Uterus (tissue), 4 donors: ENCODE results near the gene SOX5. TPM values are rescaled to one million over a fixed set of nuclear protein-coding genes. Genes with fewer than 3 reads are reported as not detected.

Source experiments
- DNase-seq, 2 donors: peaks; one replicate each; pipeline ENCODE4 v3.0.0-alpha.2; 2019 to 2020
- H3K27ac ChIP-seq, 2 donors: fragments of 200-600 bp; sonication (generic); 1 replicate in 1 of 2; 2 replicates in 1 of 2; pipeline ENCODE4 v1.5.1; 2016 to 2018
- H3K27me3 ChIP-seq, 2 donors: fragments of 200-600 bp; sonication (generic); one replicate each; pipeline ENCODE4 v1.5.1; 2018 to 2019; ENCODE audit warnings: control low read depth in 1 of 2
- H3K36me3 ChIP-seq, 2 donors: fragments of 200-600 bp; sonication (generic); one replicate each; pipeline ENCODE4 v1.5.1; 2019; ENCODE audit warnings: control low read depth in 1 of 2
- H3K4me1 ChIP-seq, 2 donors: fragments of 200-600 bp; sonication (generic); one replicate each; pipeline ENCODE4 v1.5.1; 2018 to 2019; ENCODE audit warnings: control low read depth in 1 of 2
- H3K4me3 ChIP-seq, 2 donors: fragments of 200-600 bp; sonication (generic); 1 replicate in 1 of 2; 2 replicates in 1 of 2; pipeline ENCODE4 v1.5.1; 2018 to 2019; ENCODE audit warnings: mild to moderate bottlenecking in 1 of 2
- H3K9me3 ChIP-seq, 2 donors: fragments of 200-600 bp; sonication (generic); one replicate each; pipeline ENCODE4 v1.5.1; 2019; ENCODE audit warnings: control low read depth in 1 of 2
- POLR2A ChIP-seq, 2 donors: fragments of 450-650 bp; IDR thresholded peaks; one replicate each; pipeline ENCODE4 v1.6.1; 2016; ENCODE audit warnings: antibody characterized with exemption in 2 of 2, mild to moderate bottlenecking in 1 of 2, moderate library complexity in 1 of 2
- intact Hi-C: fragments of 100-400 bp; cut with DNase I; formaldehyde crosslinking; loops from one replicate; pipeline ENCODE4 v1.15.1; 2023; ENCODE audit warnings: low total_unique reads
- total RNA-seq, 4 donors: library from RNA; depleted of rRNA in 3 of 4; stranded (reverse); fragments of >200 nt in 3 of 4; gene quantifications; one replicate each; pipeline versions ENCODE4 v1.1.0 to v1.2.4, GENCODE V29; 2014 to 2023
- TF ChIP-seq, protein P1 (sequence below), 4 experiments: fragments of 200-600 bp in 2 of 4; fragments of 450-650 bp in 2 of 4; sonication (generic) in 2 of 4; IDR thresholded peaks; one replicate each; pipeline ENCODE4 v1.5.1; 2016 to 2019; ENCODE audit warnings: antibody characterized with exemption in 4 of 4, mild to moderate bottlenecking in 2 of 4, moderate library complexity in 1 of 4
- donor health status: DM: yes; HTN: yes; CAD: no.

The SOX5 gene
- total RNA-seq, 4 donors from 2014 or later: 9.1 to 69.5 (median 31.2) TPM

DNA sequence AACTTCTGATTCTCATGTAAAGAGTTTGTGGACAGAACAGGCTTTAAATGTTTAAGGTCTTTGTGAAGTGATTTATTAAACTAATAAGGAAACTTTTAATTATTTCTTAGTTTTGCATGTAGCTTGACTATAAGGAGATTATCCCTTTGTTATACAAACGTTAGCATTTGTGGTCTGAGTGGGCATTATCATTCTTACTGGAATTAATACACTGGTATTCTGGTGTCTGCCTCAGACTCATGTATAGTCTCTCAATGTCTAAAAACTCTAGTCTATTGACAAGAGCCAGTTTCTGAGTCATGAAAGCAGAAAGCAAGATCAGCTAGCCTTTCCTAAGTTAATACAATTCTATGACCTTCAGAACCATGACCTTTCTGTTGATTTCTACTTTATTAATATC, 51.3 kb downstream of the SOX5 start:
- TF ChIP-seq, protein P1, sequence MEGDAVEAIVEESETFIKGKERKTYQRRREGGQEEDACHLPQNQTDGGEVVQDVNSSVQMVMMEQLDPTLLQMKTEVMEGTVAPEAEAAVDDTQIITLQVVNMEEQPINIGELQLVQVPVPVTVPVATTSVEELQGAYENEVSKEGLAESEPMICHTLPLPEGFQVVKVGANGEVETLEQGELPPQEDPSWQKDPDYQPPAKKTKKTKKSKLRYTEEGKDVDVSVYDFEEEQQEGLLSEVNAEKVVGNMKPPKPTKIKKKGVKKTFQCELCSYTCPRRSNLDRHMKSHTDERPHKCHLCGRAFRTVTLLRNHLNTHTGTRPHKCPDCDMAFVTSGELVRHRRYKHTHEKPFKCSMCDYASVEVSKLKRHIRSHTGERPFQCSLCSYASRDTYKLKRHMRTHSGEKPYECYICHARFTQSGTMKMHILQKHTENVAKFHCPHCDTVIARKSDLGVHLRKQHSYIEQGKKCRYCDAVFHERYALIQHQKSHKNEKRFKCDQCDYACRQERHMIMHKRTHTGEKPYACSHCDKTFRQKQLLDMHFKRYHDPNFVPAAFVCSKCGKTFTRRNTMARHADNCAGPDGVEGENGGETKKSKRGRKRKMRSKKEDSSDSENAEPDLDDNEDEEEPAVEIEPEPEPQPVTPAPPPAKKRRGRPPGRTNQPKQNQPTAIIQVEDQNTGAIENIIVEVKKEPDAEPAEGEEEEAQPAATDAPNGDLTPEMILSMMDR (IDR thresholded peaks at IDR 0.05): no peak
- no peak for TF ChIP-seq POLR2A (IDR thresholded peaks at IDR 0.05)
- Histone ChIP-seq H3K36me3 (no peaks in the 10 kb centered on the region), H3K9me3 (no peaks in the 10 kb centered on the region), H3K4me3 (no peak overlapping the region), H3K27me3 (no peaks in the 10 kb centered on the region), H3K27ac (no peak overlapping the region), H3K4me1 (no peaks in the 10 kb centered on the region)
- intact Hi-C loops: no loop called here
- no peak for DNase-seq

DNA sequence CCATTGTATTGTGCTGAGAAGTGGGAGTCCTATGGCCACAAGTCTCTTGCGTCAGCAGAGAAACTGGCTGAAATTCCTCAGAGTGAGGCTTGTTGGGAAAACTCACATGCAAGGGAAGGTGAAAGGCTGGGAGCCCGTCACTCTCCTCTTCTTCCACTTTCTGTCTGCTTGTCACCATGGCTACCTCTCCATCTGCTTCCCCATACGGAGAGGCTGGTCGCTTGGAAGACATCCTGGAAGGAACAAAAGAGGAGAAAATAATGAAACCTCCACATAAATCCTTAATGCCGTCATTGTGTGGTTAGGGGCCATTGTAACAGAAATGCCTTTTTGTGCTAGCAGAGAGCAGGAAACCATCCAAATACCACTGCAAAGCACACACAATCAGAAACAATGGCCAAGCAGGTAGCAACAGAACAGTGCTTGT, 53.7 kb downstream of the SOX5 start:
- Histone ChIP-seq H3K27ac (no peak overlapping the region), H3K36me3 (no peaks in the 10 kb centered on the region), H3K27me3 (no peaks in the 10 kb centered on the region), H3K9me3 (no peaks in the 10 kb centered on the region), H3K4me1 (no peaks in the 10 kb centered on the region), H3K4me3 (no peak overlapping the region)
- DNase-seq: no peak
- TF ChIP-seq POLR2A (IDR thresholded peaks at IDR 0.05): no peak
- TF ChIP-seq, protein P1 (IDR thresholded peaks at IDR 0.05): no peak
- intact Hi-C loops: no loop called here

DNA sequence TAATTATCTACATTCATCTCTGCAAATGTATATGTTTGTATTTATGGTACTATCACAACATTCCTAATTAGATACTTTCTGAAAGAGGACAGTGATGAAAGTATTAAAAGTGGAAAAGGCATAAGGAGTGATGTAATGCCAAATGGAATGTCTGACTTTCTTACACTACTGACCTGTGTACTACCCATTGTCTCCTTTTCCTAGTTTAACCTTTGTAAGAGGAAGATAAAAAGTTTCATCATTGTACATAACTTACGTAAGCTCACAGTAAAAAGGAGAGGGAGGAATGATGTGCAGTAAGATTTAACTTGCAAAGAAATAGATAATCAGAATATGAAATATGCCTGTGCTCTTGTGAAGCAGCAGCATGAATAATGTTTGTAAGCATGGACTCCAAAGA, 55.9 kb downstream of the SOX5 start:
- TF ChIP-seq POLR2A (IDR thresholded peaks at IDR 0.05): no peak
- TF ChIP-seq, protein P1 (IDR thresholded peaks at IDR 0.05): no peak
- no peak overlapping the region for H3K27ac ChIP-seq
- no peak overlapping the region for H3K4me3 ChIP-seq
- no peaks in the 10 kb centered on the region for H3K4me1 ChIP-seq
- intact Hi-C loops: no loop called here
- H3K9me3 ChIP-seq: no peaks in the 10 kb centered on the region
- H3K36me3 ChIP-seq: no peaks in the 10 kb centered on the region
- no peaks in the 10 kb centered on the region for H3K27me3 ChIP-seq
- no peak for DNase-seq

DNA sequence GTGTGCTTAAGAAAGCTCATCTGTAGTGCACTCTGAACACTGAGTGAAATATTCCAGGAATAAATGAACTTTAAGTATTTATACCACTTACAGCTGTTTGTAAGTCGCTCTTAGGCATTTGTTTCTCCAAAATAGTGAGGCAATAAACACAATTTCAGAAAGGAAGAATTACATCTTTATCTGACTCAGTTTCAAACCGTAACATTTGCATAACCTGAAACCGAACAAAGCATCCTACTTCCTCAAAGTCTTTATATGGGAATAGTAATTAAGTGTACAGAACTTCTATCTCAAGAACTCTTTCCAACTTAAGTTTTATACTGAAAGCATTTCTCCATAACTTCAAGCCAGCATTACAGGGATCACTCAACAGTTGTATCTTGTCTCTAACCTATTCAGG, 58.4 kb downstream of the SOX5 start:
- Histone ChIP-seq H3K36me3 (no peaks in the 10 kb centered on the region), H3K27me3 (no peaks in the 10 kb centered on the region), H3K4me3 (no peak overlapping the region), H3K27ac (no peak overlapping the region), H3K4me1 (no peaks in the 10 kb centered on the region), H3K9me3 (no peaks in the 10 kb centered on the region)
- no peak for TF ChIP-seq POLR2A (IDR thresholded peaks at IDR 0.05)
- TF ChIP-seq, protein P1 (IDR thresholded peaks at IDR 0.05): no peak
- no peak for DNase-seq
- intact Hi-C loops: no loop called here

DNA sequence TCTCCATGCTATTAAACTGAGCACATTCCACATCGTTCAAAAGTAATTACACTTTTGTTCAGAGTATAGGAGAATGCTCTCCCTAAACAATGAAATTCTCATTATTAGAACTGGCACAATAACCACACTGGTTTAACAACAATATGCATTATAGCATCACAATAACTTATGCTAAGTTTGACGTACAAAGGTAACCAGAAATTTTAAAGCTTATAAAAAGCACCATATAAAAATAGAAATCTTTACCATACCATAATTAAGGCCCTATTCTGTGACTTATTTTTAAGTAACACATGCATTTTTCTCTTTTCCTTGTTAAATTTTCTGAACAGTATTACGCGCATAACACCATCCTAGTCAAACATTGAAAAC, 60.4 kb downstream of the SOX5 start:
- no peak overlapping the region for H3K4me3 ChIP-seq
- no peak for TF ChIP-seq POLR2A (IDR thresholded peaks at IDR 0.05)
- TF ChIP-seq, protein P1 (IDR thresholded peaks at IDR 0.05): no peak
- no peaks in the 10 kb centered on the region for H3K36me3 ChIP-seq
- no peaks in the 10 kb centered on the region for H3K27me3 ChIP-seq
- no peak overlapping the region for H3K27ac ChIP-seq
- H3K4me1 ChIP-seq: no peaks in the 10 kb centered on the region
- no peaks in the 10 kb centered on the region for H3K9me3 ChIP-seq
- intact Hi-C loops: no loop called here
- no peak for DNase-seq
